ELR (cell line): ENCODE data around the gene GOLGA8T.
"Not testable (repeated sequence)": the region's sequence is repeated elsewhere in the genome, so short reads cannot be mapped to it uniquely, and the experiment has no call there.

Source experiments
- DNase-seq: peaks from one replicate; pipeline ENCODE4 v3.0.0-alpha.2; 2015; ENCODE audit warnings: low read depth

Gene GOLGA8T

GRCh38 chr15:30134751-30135150 is at the start of gene GOLGA8T:
GOLGA8T (plus strand) TSS chr15:30135051; CDS start chr15:30135149, 98 bp downstream.
- not testable (repeated sequence) for DNase-seq

GRCh38 chr15:30097827-30098226 is 37.0 kb upstream of the GOLGA8T start:
- not testable (repeated sequence) for DNase-seq

GRCh38 chr15:30102890-30103289 is 32.0 kb upstream of the GOLGA8T start:
- DNase-seq = not testable (repeated sequence)

GRCh38 chr15:30103941-30104507 is 30.8 kb upstream of the GOLGA8T start:
- not testable (repeated sequence) for DNase-seq

- DNase-seq = not testable (repeated sequence)
Observed at GRCh38 chr15:30110591-30110990, 24.3 kb upstream of the GOLGA8T start.

- peak; percentile 5 for DNase-seq
Observed at GRCh38 chr15:30130066-30130465, 4.8 kb upstream of the GOLGA8T start.

GRCh38 chr15:30143246-30143645 is 8.4 kb downstream of the GOLGA8T start:
- DNase-seq = not testable (repeated sequence)

GRCh38 chr15:30149891-30150290 is 15.0 kb downstream of the GOLGA8T start:
- not testable (repeated sequence) for DNase-seq

GRCh38 chr15:30162479-30163357 is 27.9 kb downstream of the GOLGA8T start:
- not testable (repeated sequence) for DNase-seq

- DNase-seq = not testable (repeated sequence)
Observed at GRCh38 chr15:30163759-30164158, 28.9 kb downstream of the GOLGA8T start.

- DNase-seq = not testable (repeated sequence)
Observed at GRCh38 chr15:30164257-30164656, 29.4 kb downstream of the GOLGA8T start.

- DNase-seq = not testable (repeated sequence)
Observed at GRCh38 chr15:30167403-30167802, 32.6 kb downstream of the GOLGA8T start.

- DNase-seq = not testable (repeated sequence)
Observed at GRCh38 chr15:30167886-30168285, 33.0 kb downstream of the GOLGA8T start.

GRCh38 chr15:30171452-30171851 is 36.6 kb downstream of the GOLGA8T start:
- DNase-seq = not testable (repeated sequence)

- not testable (repeated sequence) for DNase-seq
Observed at GRCh38 chr15:30173041-30173608, 38.3 kb downstream of the GOLGA8T start.

GRCh38 chr15:30175291-30175690 is 40.4 kb downstream of the GOLGA8T start:
- DNase-seq = not testable (repeated sequence)

- DNase-seq = not testable (repeated sequence)
Observed at GRCh38 chr15:30176613-30177012, 41.8 kb downstream of the GOLGA8T start.

- not testable (repeated sequence) for DNase-seq
Observed at GRCh38 chr15:30179814-30180213, 45.0 kb downstream of the GOLGA8T start.

- not testable (repeated sequence) for DNase-seq
Observed at GRCh38 chr15:30185495-30185894, 50.6 kb downstream of the GOLGA8T start.

GRCh38 chr15:30187429-30187828 is 52.6 kb downstream of the GOLGA8T start:
- DNase-seq = not testable (repeated sequence)

GRCh38 chr15:30189754-30190153 is 54.9 kb downstream of the GOLGA8T start:
- not testable (repeated sequence) for DNase-seq

GRCh38 chr15:30191143-30191542 is 56.3 kb downstream of the GOLGA8T start:
- DNase-seq = not testable (repeated sequence)

- DNase-seq = not testable (repeated sequence)
Observed at GRCh38 chr15:30191639-30192038, 56.8 kb downstream of the GOLGA8T start.
